ENCODE results near the gene CHM.

CHM gene

GRCh38 chrX:85905851-85906250, 141.5 kb downstream of the CHM start:
- DNase-seq: no peak

GRCh38 chrX:85903692-85904471, 143.5 kb downstream of the CHM start:
- DNase-seq: no peak

GRCh38 chrX:85897362-85898126, 149.8 kb downstream of the CHM start:
- DNase-seq: no peak

- DNase-seq: peak; percentile 2
These were observed 164.8 kb downstream of the CHM start for GRCh38 chrX:85882601-85883000.

GRCh38 chrX:85870585-85870984, 176.8 kb downstream of the CHM start:
- no peak for DNase-seq

- no peak for DNase-seq
These were observed 182.0 kb downstream of the CHM start for GRCh38 chrX:85865324-85865723.

- no peak for DNase-seq
These were observed 187.9 kb downstream of the CHM start for GRCh38 chrX:85859426-85859825.

- no peak for DNase-seq
These were observed 195.9 kb downstream of the CHM start for GRCh38 chrX:85851418-85851817.

- DNase-seq: no peak
These were observed 210.5 kb downstream of the CHM start for GRCh38 chrX:85836868-85837267.

- DNase-seq: no peak
These were observed 218.6 kb downstream of the CHM start for GRCh38 chrX:85828771-85829170.

GRCh38 chrX:85815203-85815751, 232.1 kb downstream of the CHM start:
- no peak for DNase-seq

Data from fibroblast of skin of right quadriceps (primary cell).